H9 (cell line): ENCODE data around the gene ASB16. TPM values are rescaled to one million over a fixed set of nuclear protein-coding genes. Genes with fewer than 3 reads are reported as not detected.

Experiments used
- DNase-seq: peaks from one replicate; pipeline ENCODE4 v3.0.0-alpha.2; 2017
- H2AFZ ChIP-seq: one replicate; pipeline ENCODE4 v1.6.1; 2013; ENCODE audit warnings: mild to moderate bottlenecking, low read length, control low read depth, moderate library complexity
- H2AK5ac ChIP-seq: 2 replicates; pipeline ENCODE4 v1.6.1; 2013; ENCODE audit warnings: low read length, control low read depth, mixed read lengths; ENCODE audit not compliant: insufficient read length
- H2BK120ac ChIP-seq: one replicate; pipeline ENCODE4 v1.6.1; 2013; ENCODE audit warnings: low read depth, mild to moderate bottlenecking, low read length, control low read depth, inconsistent platforms; ENCODE audit not compliant: poor library complexity, severe bottlenecking
- H2BK12ac ChIP-seq: 2 replicates; pipeline ENCODE4 v1.6.1; 2013; ENCODE audit warnings: low read length, control low read depth, mixed read lengths, low read depth; ENCODE audit not compliant: insufficient read length
- H2BK15ac ChIP-seq: 2 replicates; pipeline ENCODE4 v1.6.1; 2013; ENCODE audit warnings: low read depth, low read length, control low read depth
- H2BK20ac ChIP-seq: one replicate; pipeline ENCODE4 v1.6.1; 2013; ENCODE audit warnings: low read depth, mild to moderate bottlenecking, low read length, control low read depth, inconsistent platforms; ENCODE audit not compliant: poor library complexity, severe bottlenecking
- H2BK5ac ChIP-seq: 2 replicates; pipeline ENCODE4 v1.6.1; 2013; ENCODE audit warnings: low read length, control low read depth, mixed read lengths; ENCODE audit not compliant: insufficient read length
- H3K14ac ChIP-seq: 2 replicates; pipeline ENCODE4 v1.6.1; 2013; ENCODE audit warnings: low read length, control low read depth; ENCODE audit not compliant: insufficient read depth
- H3K18ac ChIP-seq: 2 replicates; pipeline ENCODE4 v1.6.1; 2013; ENCODE audit warnings: low read depth, mild to moderate bottlenecking, mixed read lengths, low read length, control low read depth; ENCODE audit not compliant: insufficient read length
- H3K23ac ChIP-seq: 2 replicates; pipeline ENCODE4 v1.6.1; 2013; ENCODE audit warnings: low read length, control low read depth, mixed read lengths, low read depth; ENCODE audit not compliant: insufficient read length
- H3K23me2 ChIP-seq: 2 replicates; pipeline ENCODE4 v1.6.1; 2013; ENCODE audit warnings: low read depth, mild to moderate bottlenecking, mixed read lengths, low read length, control low read depth; ENCODE audit not compliant: insufficient read length, poor library complexity, severe bottlenecking
- H3K27ac ChIP-seq: 2 replicates; pipeline ENCODE4 v1.5.1; 2013; ENCODE audit warnings: low read length, control low read depth, mixed read lengths, low read depth; ENCODE audit not compliant: insufficient read length
- H3K27me3 ChIP-seq: 2 replicates; pipeline ENCODE4 v1.6.1; 2013; ENCODE audit warnings: low read length, control low read depth, inconsistent platforms; ENCODE audit not compliant: insufficient read depth
- H3K4ac ChIP-seq: 2 replicates; pipeline ENCODE4 v1.6.1; 2013; ENCODE audit warnings: low read depth, mild to moderate bottlenecking, control low read depth, inconsistent platforms, low read length, moderate library complexity
- H3K4me1 ChIP-seq: 2 replicates; pipeline ENCODE4 v1.6.1; 2013; ENCODE audit warnings: low read length, control low read depth, inconsistent platforms; ENCODE audit not compliant: insufficient read depth
- H3K4me2 ChIP-seq: 2 replicates; pipeline ENCODE4 v1.6.1; 2013; ENCODE audit warnings: low read length, control low read depth, mixed read lengths; ENCODE audit not compliant: insufficient read length, insufficient read depth
- H3K56ac ChIP-seq: 2 replicates; pipeline ENCODE4 v1.6.1; 2013; ENCODE audit warnings: low read depth, mild to moderate bottlenecking, mixed read lengths, low read length, control low read depth; ENCODE audit not compliant: insufficient read length
- H3K79me1 ChIP-seq: 2 replicates; pipeline ENCODE4 v1.6.1; 2013; ENCODE audit warnings: low read depth, mild to moderate bottlenecking, moderate library complexity, low read length, control low read depth, inconsistent platforms; ENCODE audit not compliant: insufficient read depth, poor library complexity, severe bottlenecking
- H3K79me2 ChIP-seq: 2 replicates; pipeline ENCODE4 v1.6.1; 2013; ENCODE audit warnings: low read length, control low read depth, inconsistent platforms; ENCODE audit not compliant: insufficient read depth
- H3K9ac ChIP-seq: 2 replicates; pipeline ENCODE4 v1.6.1; 2013; ENCODE audit warnings: low read length, control low read depth, mixed read lengths; ENCODE audit not compliant: insufficient read length; ENCODE audit errors: extremely low read depth
- H3K9me3 ChIP-seq: one replicate; pipeline ENCODE4 v1.6.1; 2013; ENCODE audit warnings: low read depth, low read length, inconsistent platforms; ENCODE audit not compliant: control insufficient read depth
- H3T11ph ChIP-seq: one replicate; pipeline ENCODE4 v1.6.1; 2013; ENCODE audit warnings: mild to moderate bottlenecking, low read length, control low read depth, inconsistent platforms
- H4K20me1 ChIP-seq: one replicate; pipeline ENCODE4 v1.6.1; 2013; ENCODE audit not compliant: control insufficient read depth, insufficient read length, insufficient read depth
- H4K5ac ChIP-seq: 2 replicates; pipeline ENCODE4 v1.6.1; 2013; ENCODE audit warnings: low read depth, mild to moderate bottlenecking, mixed read lengths, low read length, control low read depth; ENCODE audit not compliant: insufficient read length
- H4K8ac ChIP-seq: replicated peaks from 2 replicates; pipeline ENCODE4 v1.6.1; 2013; ENCODE audit warnings: low read length, control low read depth, mixed read lengths, low read depth; ENCODE audit not compliant: insufficient read length
- H4K91ac ChIP-seq: 2 replicates; pipeline ENCODE4 v1.6.1; 2013; ENCODE audit warnings: low read depth, mild to moderate bottlenecking, moderate library complexity, mixed read lengths, low read length, control low read depth; ENCODE audit not compliant: insufficient read length
- H3K27ac Mint-ChIP-seq, 3 experiments: 2 replicates in 2 of 3; 3 replicates in 1 of 3; pipeline ENCODE4 v1.8.0; 2020 to 2021; ENCODE audit warnings: mixed read lengths in 3 of 3, mild to moderate bottlenecking in 1 of 3, moderate library complexity in 1 of 3
- H3K27me3 Mint-ChIP-seq: 2 replicates; pipeline ENCODE4 v1.8.0; 2021; ENCODE audit warnings: low read depth, mild to moderate bottlenecking, moderate library complexity, mixed read lengths
- H3K36me3 Mint-ChIP-seq, 3 experiments: 2 replicates in 2 of 3; 3 replicates in 1 of 3; pipeline ENCODE4 v1.8.0; 2020 to 2021; ENCODE audit warnings: low read depth in 3 of 3, mixed read lengths in 3 of 3; ENCODE audit not compliant: insufficient read depth in 1 of 3
- H3K4me1 Mint-ChIP-seq, 2 experiments: 2 replicates each; pipeline ENCODE4 v1.8.0; 2020; ENCODE audit warnings: mixed read lengths in 2 of 2
- H3K4me3 Mint-ChIP-seq, 2 experiments: 2 replicates in 1 of 2; 3 replicates in 1 of 2; pipeline ENCODE4 v1.8.0; 2020 to 2021; ENCODE audit warnings: mild to moderate bottlenecking in 2 of 2, mixed read lengths in 2 of 2, moderate library complexity in 1 of 2
- H3K9me3 Mint-ChIP-seq, 2 experiments: 2 replicates in 1 of 2; 3 replicates in 1 of 2; pipeline ENCODE4 v1.8.0; 2020; ENCODE audit warnings: mild to moderate bottlenecking in 2 of 2, mixed read lengths in 2 of 2, moderate library complexity in 1 of 2
- whole genome bisulfite sequencing: extraction: QIAGEN DNeasy Blood & Tissue Kit; methylation state at CpG from one replicate; pipeline ENCODE4 v1.1.7; 2013; ENCODE audit warnings: missing lambda C conversion rate, low lambda C conversion rate, mixed read lengths; ENCODE audit not compliant: insufficient read length; ENCODE audit errors: extremely low coverage; 5-methylcytosine and 5-hydroxymethylcytosine counted together
- total RNA-seq: library from RNA; stranded (reverse); gene quantifications from 2 replicates; pipeline ENCODE4 v1.2.1, GENCODE V29; 2021
- TF ChIP-seq, protein P1 (sequence below): fragments of 200-600 bp; sonication (generic); conservative IDR thresholded peaks from 3 replicates; pipeline ENCODE4 v1.8.0; 2021; ENCODE audit warnings: antibody characterized with exemption, mild to moderate bottlenecking

Gene ASB16
- total RNA-seq, 1 experiment from 2014 or later, result 0.90 TPM

DNA sequence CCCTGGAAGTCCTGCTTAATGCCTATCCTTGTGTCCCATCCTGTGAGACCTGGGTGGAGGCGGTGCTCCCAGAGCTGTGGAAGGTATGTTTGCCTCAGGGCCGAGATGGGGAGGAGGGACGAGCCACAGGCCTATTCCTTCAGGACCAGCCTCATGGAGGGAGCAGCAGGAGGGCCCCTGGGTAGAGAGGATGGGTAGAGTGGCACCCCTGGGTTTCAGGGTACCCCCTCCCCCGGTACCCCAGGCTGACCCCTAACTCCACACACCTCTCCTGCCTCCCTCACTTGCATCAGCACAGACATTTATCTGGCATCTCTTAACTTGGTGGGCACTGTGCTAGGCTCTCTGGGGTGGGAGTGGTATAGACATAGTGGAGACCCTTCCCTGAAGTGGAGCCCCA, 7.1 kb downstream of the ASB16 start:
- H3K9me3 Mint-ChIP-seq, result peaks cover 4 to 8% of the 10 kb centered on the region in 2 experiments
- Histone ChIP-seq H3K27me3 (no peaks in the 10 kb centered on the region), H3K79me1 (no peaks in the 10 kb centered on the region), H3K14ac (no peak overlapping the region), H2AK5ac (no peak overlapping the region), H3K27ac (no peak overlapping the region), H4K8ac (no peak overlapping the region), H3K4me2 (no peak overlapping the region), H2BK5ac (no peak overlapping the region), H2BK12ac (no peak overlapping the region), H3K18ac (no peak overlapping the region), H2AFZ (no peak overlapping the region), H2BK20ac (no peak overlapping the region), H2BK15ac (no peak overlapping the region), H4K91ac (no peak overlapping the region), H3T11ph (no peak overlapping the region), H3K4me1 (no peaks in the 10 kb centered on the region), H3K4ac (no peak overlapping the region), H4K20me1 (no peaks in the 10 kb centered on the region), H4K5ac (no peak overlapping the region), H3K23ac (no peak overlapping the region), H3K79me2 (no peaks in the 10 kb centered on the region), H3K56ac (no peak overlapping the region), H3K9ac (no peak overlapping the region), H3K9me3 (peaks cover 6% of the 10 kb centered on the region), H3K23me2 (no peaks in the 10 kb centered on the region), H2BK120ac (no peak overlapping the region)
- peaks cover 33 to 43% (median 42%) of the 10 kb centered on the region in 3 experiments for H3K36me3 Mint-ChIP-seq
- DNase-seq, result no peak
- no peaks in the 10 kb centered on the region for H3K27me3 Mint-ChIP-seq
- H3K4me1 Mint-ChIP-seq, result no peaks in the 10 kb centered on the region
- peak overlapping the region in 2 of 3 experiments; percentile 36 to 52; a peak in 1 of 7 replicates for H3K27ac Mint-ChIP-seq
- H3K4me3 Mint-ChIP-seq, result no peak overlapping the region
- TF ChIP-seq, protein P1, sequence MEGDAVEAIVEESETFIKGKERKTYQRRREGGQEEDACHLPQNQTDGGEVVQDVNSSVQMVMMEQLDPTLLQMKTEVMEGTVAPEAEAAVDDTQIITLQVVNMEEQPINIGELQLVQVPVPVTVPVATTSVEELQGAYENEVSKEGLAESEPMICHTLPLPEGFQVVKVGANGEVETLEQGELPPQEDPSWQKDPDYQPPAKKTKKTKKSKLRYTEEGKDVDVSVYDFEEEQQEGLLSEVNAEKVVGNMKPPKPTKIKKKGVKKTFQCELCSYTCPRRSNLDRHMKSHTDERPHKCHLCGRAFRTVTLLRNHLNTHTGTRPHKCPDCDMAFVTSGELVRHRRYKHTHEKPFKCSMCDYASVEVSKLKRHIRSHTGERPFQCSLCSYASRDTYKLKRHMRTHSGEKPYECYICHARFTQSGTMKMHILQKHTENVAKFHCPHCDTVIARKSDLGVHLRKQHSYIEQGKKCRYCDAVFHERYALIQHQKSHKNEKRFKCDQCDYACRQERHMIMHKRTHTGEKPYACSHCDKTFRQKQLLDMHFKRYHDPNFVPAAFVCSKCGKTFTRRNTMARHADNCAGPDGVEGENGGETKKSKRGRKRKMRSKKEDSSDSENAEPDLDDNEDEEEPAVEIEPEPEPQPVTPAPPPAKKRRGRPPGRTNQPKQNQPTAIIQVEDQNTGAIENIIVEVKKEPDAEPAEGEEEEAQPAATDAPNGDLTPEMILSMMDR, result no peak
- WGBS, result no CpG with 5 or more reads among the region's 4 CpGs
